LNCaP clone FGC (cell line): ENCODE results near the gene PARVA.

Experiments used
- DNase-seq: peaks from one replicate; pipeline ENCODE4 v3.0.0-alpha.2; 2011; ENCODE audit warnings: low read depth
- H3K4me3 ChIP-seq: 2 replicates; pipeline ENCODE4 v1.5.1; 2011; ENCODE audit warnings: mild to moderate bottlenecking, low read depth, low read length, control low read depth
- TF ChIP-seq, protein P1 (sequence below): IDR thresholded peaks from 2 replicates; pipeline ENCODE4 v1.5.1; 2012; ENCODE audit warnings: mild to moderate bottlenecking; ENCODE audit not compliant: control insufficient read depth, insufficient read depth; ENCODE audit errors: extremely low read depth

The PARVA gene

DNA sequence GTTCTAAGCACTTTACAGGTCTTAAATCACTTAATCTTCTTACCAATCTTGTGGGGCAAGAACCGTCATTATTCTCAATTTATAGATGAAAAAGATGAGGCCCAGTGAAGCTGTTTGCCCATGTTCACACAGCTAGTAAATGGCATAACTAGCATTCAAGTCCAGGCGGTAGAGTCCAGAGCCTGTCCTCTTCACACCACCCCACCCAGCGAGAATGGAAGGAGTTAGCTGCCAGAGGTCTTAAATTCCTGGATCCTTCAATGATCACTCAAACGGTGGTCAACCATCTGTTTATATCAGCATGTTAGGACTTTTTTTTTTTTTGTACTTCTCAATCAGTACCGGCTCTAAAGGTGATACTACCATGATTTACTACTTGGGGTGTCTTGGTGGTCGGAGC lies 43.3 kb downstream of the PARVA start:
- H3K4me3 ChIP-seq = no peak overlapping the region
- TF ChIP-seq, protein P1, sequence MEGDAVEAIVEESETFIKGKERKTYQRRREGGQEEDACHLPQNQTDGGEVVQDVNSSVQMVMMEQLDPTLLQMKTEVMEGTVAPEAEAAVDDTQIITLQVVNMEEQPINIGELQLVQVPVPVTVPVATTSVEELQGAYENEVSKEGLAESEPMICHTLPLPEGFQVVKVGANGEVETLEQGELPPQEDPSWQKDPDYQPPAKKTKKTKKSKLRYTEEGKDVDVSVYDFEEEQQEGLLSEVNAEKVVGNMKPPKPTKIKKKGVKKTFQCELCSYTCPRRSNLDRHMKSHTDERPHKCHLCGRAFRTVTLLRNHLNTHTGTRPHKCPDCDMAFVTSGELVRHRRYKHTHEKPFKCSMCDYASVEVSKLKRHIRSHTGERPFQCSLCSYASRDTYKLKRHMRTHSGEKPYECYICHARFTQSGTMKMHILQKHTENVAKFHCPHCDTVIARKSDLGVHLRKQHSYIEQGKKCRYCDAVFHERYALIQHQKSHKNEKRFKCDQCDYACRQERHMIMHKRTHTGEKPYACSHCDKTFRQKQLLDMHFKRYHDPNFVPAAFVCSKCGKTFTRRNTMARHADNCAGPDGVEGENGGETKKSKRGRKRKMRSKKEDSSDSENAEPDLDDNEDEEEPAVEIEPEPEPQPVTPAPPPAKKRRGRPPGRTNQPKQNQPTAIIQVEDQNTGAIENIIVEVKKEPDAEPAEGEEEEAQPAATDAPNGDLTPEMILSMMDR = no peak
- no peak for DNase-seq

DNA sequence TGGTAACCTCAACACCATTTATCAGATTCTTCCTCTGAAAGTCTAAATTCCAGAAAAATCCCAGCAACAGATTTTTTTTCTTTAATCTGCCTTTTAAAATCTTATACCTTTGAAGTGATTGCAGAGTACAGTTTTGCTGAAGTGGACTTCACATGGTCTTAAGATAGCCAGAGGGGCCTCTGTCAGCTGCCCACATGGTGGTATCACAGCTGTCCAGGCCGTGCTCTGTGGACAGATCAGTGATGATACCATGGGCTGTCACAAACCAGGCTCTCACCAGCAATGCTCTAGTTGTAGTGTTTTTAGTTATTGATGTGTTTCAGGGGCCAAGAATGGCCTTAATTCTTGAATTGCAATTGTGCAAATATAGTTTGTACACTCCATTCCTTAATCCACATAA lies 44.0 kb downstream of the PARVA start:
- DNase-seq = peak; percentile 48

DNA sequence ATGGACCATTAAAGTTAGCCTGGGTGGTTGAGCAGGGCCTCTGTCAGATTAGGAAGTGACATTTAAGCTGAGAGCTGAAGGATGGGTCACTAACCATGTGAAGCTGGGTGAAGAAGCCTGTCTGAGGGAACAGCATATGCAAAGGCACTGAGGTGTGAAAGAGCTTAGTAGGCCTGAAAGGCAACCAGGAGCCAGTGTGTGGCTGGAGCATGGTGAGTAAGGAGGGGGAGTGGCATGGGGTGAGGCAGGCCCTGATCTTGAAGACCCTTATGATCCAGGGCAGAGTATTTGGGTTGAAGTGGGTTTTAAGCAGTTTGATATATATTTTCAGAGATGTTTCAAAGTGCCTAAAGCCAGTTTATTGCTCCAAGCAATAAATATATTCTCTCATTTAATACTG lies 48.8 kb downstream of the PARVA start:
- no peak for DNase-seq

More for the DNA sequence above, 44.0 kb downstream of the PARVA start:
- no peak overlapping the region for H3K4me3 ChIP-seq
- TF ChIP-seq, protein P1 = no peak

DNA sequence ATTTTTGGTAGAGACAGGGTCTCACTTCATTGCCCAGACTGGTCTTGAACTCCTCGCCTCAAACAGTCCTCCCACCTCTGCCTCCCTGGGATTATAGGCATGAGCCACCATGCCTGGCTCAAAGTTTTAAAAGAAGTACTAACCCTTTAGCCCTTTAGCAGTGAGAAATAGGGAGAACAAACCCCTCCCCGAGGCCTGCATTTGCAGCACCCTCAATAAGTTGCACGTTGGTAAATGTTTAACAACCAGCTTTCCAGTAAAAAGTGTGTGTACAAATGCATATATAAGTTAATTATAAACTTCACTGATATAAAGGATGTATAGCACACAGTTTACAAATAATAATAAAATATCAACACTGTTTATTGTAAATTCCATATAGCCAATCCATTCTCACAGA lies 51.8 kb downstream of the PARVA start:
- TF ChIP-seq, protein P1 = no peak
- DNase-seq = no peak
- H3K4me3 ChIP-seq = no peak overlapping the region

More for the DNA sequence above, 48.8 kb downstream of the PARVA start:
- H3K4me3 ChIP-seq = no peak overlapping the region
- TF ChIP-seq, protein P1 = no peak

DNA sequence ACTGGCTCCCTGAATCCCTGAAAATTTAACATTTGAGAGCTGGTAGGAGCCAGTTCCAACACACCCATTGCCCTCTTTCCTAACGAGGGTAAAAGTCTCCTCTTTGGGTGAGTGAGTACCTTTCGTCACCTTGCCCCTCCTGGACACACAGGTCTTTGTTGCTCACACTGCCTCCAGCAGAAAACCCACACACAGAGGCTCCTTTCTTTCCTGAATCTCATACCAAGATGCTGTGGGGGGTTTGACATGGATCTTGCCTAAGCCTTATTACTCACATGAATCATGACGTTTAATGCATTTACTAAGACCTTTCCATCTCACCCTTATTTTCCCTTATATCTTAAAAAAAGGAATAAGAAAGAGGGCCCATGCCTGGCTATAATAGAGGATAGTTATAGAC lies 53.0 kb downstream of the PARVA start:
- TF ChIP-seq, protein P1 = no peak
- H3K4me3 ChIP-seq = no peak overlapping the region
- DNase-seq = no peak

DNA sequence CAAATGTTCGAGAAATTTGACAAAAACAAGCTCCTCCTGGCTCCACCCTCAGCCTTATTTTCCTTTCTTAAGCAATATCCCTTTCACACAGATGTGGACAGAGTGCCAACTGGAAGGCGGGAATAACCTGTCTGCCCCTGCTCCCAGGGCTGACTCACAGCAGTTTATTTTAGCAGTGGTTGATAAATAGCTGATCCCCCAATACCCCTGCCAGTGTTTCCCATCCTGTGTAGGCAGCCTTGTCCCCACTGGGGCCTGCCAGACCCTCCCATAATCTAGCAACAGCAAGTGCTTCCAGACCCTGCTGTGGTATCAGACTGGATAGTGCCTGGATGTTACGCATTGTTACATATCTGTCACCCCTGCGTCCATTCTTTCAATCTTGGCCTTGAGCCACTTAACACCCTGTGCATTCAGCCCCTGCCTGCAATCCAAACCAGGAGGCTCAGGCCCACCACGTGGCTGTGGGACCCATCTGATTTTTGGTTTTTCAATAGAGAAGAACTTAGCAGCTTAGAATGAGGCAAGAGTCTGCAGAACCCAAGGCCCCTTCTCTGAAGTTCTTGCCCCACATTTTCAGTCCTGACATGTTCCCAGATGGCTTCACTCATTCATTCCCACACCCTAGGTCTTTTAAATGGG lies 53.7 kb downstream of the PARVA start:
- no peak for DNase-seq
- TF ChIP-seq, protein P1 = no peak
- no peak overlapping the region for H3K4me3 ChIP-seq

DNA sequence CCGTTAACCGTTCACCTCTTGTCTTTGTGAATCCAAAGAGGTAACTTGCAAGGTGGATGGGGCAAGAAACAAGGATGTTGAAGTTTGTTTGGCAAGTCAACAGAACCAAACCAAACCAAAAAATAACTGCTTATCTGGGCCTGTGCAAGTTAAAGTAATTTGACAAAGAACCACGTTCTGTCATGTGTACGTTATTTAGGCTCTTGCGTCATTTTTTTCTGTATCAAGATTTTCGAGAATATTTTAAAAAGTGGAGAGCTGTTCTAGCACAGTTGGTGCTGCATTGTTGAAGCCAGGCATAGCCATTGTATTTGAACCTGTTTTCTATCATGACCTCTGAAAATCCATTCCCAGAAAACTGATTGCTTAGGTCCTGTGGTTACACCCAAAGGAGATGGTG lies 55.1 kb downstream of the PARVA start:
- no peak for DNase-seq
- TF ChIP-seq, protein P1 = no peak
- no peak overlapping the region for H3K4me3 ChIP-seq
